ENCODE results near the gene SCGB2A2.

The SCGB2A2 gene

GRCh38 chr11:62260261-62260953, 9.6 kb upstream of the SCGB2A2 start:
- Histone ChIP-seq H3K9me3 (ENCODE audit: low read length) (no peaks in the 10 kb centered on the region), H3K4me3 (ENCODE audit: low read length) (no peak overlapping the region), H3K27me3 (ENCODE audit: insufficient read depth, low read length) (peaks cover 3% of the 10 kb centered on the region), H3K4me1 (ENCODE audit: insufficient read depth, low read length) (no peaks in the 10 kb centered on the region), H2AFZ (ENCODE audit: low read depth, low read length) (no peak overlapping the region), H3K36me3 (ENCODE audit: insufficient read depth, low read length) (no peaks in the 10 kb centered on the region)

- no peaks in the 10 kb centered on the region for H3K36me3 ChIP-seq (ENCODE audit: insufficient read depth, low read length)
- no peaks in the 10 kb centered on the region for H3K9me3 ChIP-seq (ENCODE audit: low read length)
- no peak overlapping the region for H3K4me3 ChIP-seq (ENCODE audit: low read length)
- peaks cover 6% of the 10 kb centered on the region for H3K27me3 ChIP-seq (ENCODE audit: insufficient read depth, low read length)
- no peaks in the 10 kb centered on the region for H3K4me1 ChIP-seq (ENCODE audit: insufficient read depth, low read length)
- no peak overlapping the region for H2AFZ ChIP-seq (ENCODE audit: low read depth, low read length)
Observed at GRCh38 chr11:62264004-62264403, 6.0 kb upstream of the SCGB2A2 start.

GRCh38 chr11:62266558-62266957, 3.4 kb upstream of the SCGB2A2 start:
- H3K36me3 ChIP-seq (ENCODE audit: insufficient read depth, low read length), result no peaks in the 10 kb centered on the region
- no peak overlapping the region for H3K4me3 ChIP-seq (ENCODE audit: low read length)
- no peak overlapping the region for H2AFZ ChIP-seq (ENCODE audit: low read depth, low read length)
- no peaks in the 10 kb centered on the region for H3K4me1 ChIP-seq (ENCODE audit: insufficient read depth, low read length)
- no peaks in the 10 kb centered on the region for H3K9me3 ChIP-seq (ENCODE audit: low read length)
- H3K27me3 ChIP-seq (ENCODE audit: insufficient read depth, low read length), result peaks cover 6% of the 10 kb centered on the region

- Histone ChIP-seq H3K9me3 (ENCODE audit: low read length) (no peaks in the 10 kb centered on the region), H3K36me3 (ENCODE audit: insufficient read depth, low read length) (no peaks in the 10 kb centered on the region)
Observed at GRCh38 chr11:62267050-62267449, 2.9 kb upstream of the SCGB2A2 start.

GRCh38 chr11:62267576-62267975, 2.4 kb upstream of the SCGB2A2 start:
- Histone ChIP-seq H3K9me3 (ENCODE audit: low read length) (no peaks in the 10 kb centered on the region), H3K4me1 (ENCODE audit: insufficient read depth, low read length) (no peaks in the 10 kb centered on the region), H3K4me3 (ENCODE audit: low read length) (no peak overlapping the region), H3K36me3 (ENCODE audit: insufficient read depth, low read length) (no peaks in the 10 kb centered on the region), H3K27me3 (ENCODE audit: insufficient read depth, low read length) (peaks cover 6% of the 10 kb centered on the region), H2AFZ (ENCODE audit: low read depth, low read length) (no peak overlapping the region)

More at GRCh38 chr11:62267050-62267449, 2.9 kb upstream of the SCGB2A2 start:
- peaks cover 6% of the 10 kb centered on the region for H3K27me3 ChIP-seq (ENCODE audit: insufficient read depth, low read length)
- H2AFZ ChIP-seq (ENCODE audit: low read depth, low read length), result no peak overlapping the region
- no peaks in the 10 kb centered on the region for H3K4me1 ChIP-seq (ENCODE audit: insufficient read depth, low read length)
- no peak overlapping the region for H3K4me3 ChIP-seq (ENCODE audit: low read length)

- Histone ChIP-seq H3K4me3 (ENCODE audit: low read length) (no peak overlapping the region), H2AFZ (ENCODE audit: low read depth, low read length) (no peak overlapping the region), H3K9me3 (ENCODE audit: low read length) (no peaks in the 10 kb centered on the region), H3K27me3 (ENCODE audit: insufficient read depth, low read length) (peaks cover 3% of the 10 kb centered on the region), H3K36me3 (ENCODE audit: insufficient read depth, low read length) (no peaks in the 10 kb centered on the region), H3K4me1 (ENCODE audit: insufficient read depth, low read length) (no peaks in the 10 kb centered on the region)
Observed at GRCh38 chr11:62273284-62273683, 3.3 kb downstream of the SCGB2A2 start.

GRCh38 chr11:62273789-62274275, 3.9 kb downstream of the SCGB2A2 start:
- H3K36me3 ChIP-seq (ENCODE audit: insufficient read depth, low read length), result no peaks in the 10 kb centered on the region
- no peaks in the 10 kb centered on the region for H3K9me3 ChIP-seq (ENCODE audit: low read length)
- no peak overlapping the region for H2AFZ ChIP-seq (ENCODE audit: low read depth, low read length)

GRCh38 chr11:62280452-62280851, 10.5 kb downstream of the SCGB2A2 start:
- Histone ChIP-seq H2AFZ (ENCODE audit: low read depth, low read length) (no peak overlapping the region), H3K4me3 (ENCODE audit: low read length) (no peak overlapping the region)

More at GRCh38 chr11:62273789-62274275, 3.9 kb downstream of the SCGB2A2 start:
- Histone ChIP-seq H3K4me3 (ENCODE audit: low read length) (no peak overlapping the region), H3K4me1 (ENCODE audit: insufficient read depth, low read length) (no peaks in the 10 kb centered on the region), H3K27me3 (ENCODE audit: insufficient read depth, low read length) (peaks cover 3% of the 10 kb centered on the region)

GRCh38 chr11:62295504-62295903, 25.5 kb downstream of the SCGB2A2 start:
- H3K9me3 ChIP-seq (ENCODE audit: low read length), result no peaks in the 10 kb centered on the region
- no peaks in the 10 kb centered on the region for H3K4me1 ChIP-seq (ENCODE audit: insufficient read depth, low read length)
- H3K36me3 ChIP-seq (ENCODE audit: insufficient read depth, low read length), result no peaks in the 10 kb centered on the region
- H2AFZ ChIP-seq (ENCODE audit: low read depth, low read length), result no peak overlapping the region
- H3K4me3 ChIP-seq (ENCODE audit: low read length), result no peak overlapping the region
- peaks cover 3% of the 10 kb centered on the region for H3K27me3 ChIP-seq (ENCODE audit: insufficient read depth, low read length)

More at GRCh38 chr11:62280452-62280851, 10.5 kb downstream of the SCGB2A2 start:
- Histone ChIP-seq H3K9me3 (ENCODE audit: low read length) (no peaks in the 10 kb centered on the region), H3K36me3 (ENCODE audit: insufficient read depth, low read length) (no peaks in the 10 kb centered on the region), H3K4me1 (ENCODE audit: insufficient read depth, low read length) (no peaks in the 10 kb centered on the region), H3K27me3 (ENCODE audit: insufficient read depth, low read length) (no peaks in the 10 kb centered on the region)

GRCh38 chr11:62298975-62299374, 29.0 kb downstream of the SCGB2A2 start, which contains the start of gene SCGB1D4:
SCGB1D4 (minus strand) TSS chr11:62299075; CDS start chr11:62299010, 65 bp downstream.
- Histone ChIP-seq H3K9me3 (ENCODE audit: low read length) (no peaks in the 10 kb centered on the region), H3K4me1 (ENCODE audit: insufficient read depth, low read length) (no peaks in the 10 kb centered on the region), H3K4me3 (ENCODE audit: low read length) (no peak within 1 kb of the TSS), H3K36me3 (ENCODE audit: insufficient read depth, low read length) (no peaks in the 10 kb centered on the region), H2AFZ (ENCODE audit: low read depth, low read length) (no peak within 1 kb of the TSS), H3K27me3 (ENCODE audit: insufficient read depth, low read length) (peaks cover 9% of the 10 kb centered on the region)

- H3K9me3 ChIP-seq (ENCODE audit: low read length), result no peaks in the 10 kb centered on the region
- H3K36me3 ChIP-seq (ENCODE audit: insufficient read depth, low read length), result no peaks in the 10 kb centered on the region
- H3K4me3 ChIP-seq (ENCODE audit: low read length), result no peak overlapping the region
- no peak overlapping the region for H2AFZ ChIP-seq (ENCODE audit: low read depth, low read length)
- peaks cover 6% of the 10 kb centered on the region for H3K27me3 ChIP-seq (ENCODE audit: insufficient read depth, low read length)
- no peaks in the 10 kb centered on the region for H3K4me1 ChIP-seq (ENCODE audit: insufficient read depth, low read length)
Observed at GRCh38 chr11:62306227-62306626, 36.3 kb downstream of the SCGB2A2 start.

GRCh38 chr11:62307950-62308349, 38.0 kb downstream of the SCGB2A2 start:
- peaks cover 6% of the 10 kb centered on the region for H3K27me3 ChIP-seq (ENCODE audit: insufficient read depth, low read length)
- H3K4me1 ChIP-seq (ENCODE audit: insufficient read depth, low read length), result no peaks in the 10 kb centered on the region
- H3K36me3 ChIP-seq (ENCODE audit: insufficient read depth, low read length), result no peaks in the 10 kb centered on the region
- no peak overlapping the region for H3K4me3 ChIP-seq (ENCODE audit: low read length)
- H3K9me3 ChIP-seq (ENCODE audit: low read length), result no peaks in the 10 kb centered on the region
- H2AFZ ChIP-seq (ENCODE audit: low read depth, low read length), result no peak overlapping the region

- Histone ChIP-seq H3K4me3 (ENCODE audit: low read length) (no peak overlapping the region), H3K36me3 (ENCODE audit: insufficient read depth, low read length) (no peaks in the 10 kb centered on the region), H3K27me3 (ENCODE audit: insufficient read depth, low read length) (peaks cover 6% of the 10 kb centered on the region), H3K9me3 (ENCODE audit: low read length) (no peaks in the 10 kb centered on the region), H3K4me1 (ENCODE audit: insufficient read depth, low read length) (no peaks in the 10 kb centered on the region), H2AFZ (ENCODE audit: low read depth, low read length) (no peak overlapping the region)
Observed at GRCh38 chr11:62309991-62310390, 40.0 kb downstream of the SCGB2A2 start.

GRCh38 chr11:62315431-62315830, 45.5 kb downstream of the SCGB2A2 start:
- Histone ChIP-seq H3K27me3 (ENCODE audit: insufficient read depth, low read length) (peaks cover 20% of the 10 kb centered on the region), H3K9me3 (ENCODE audit: low read length) (no peaks in the 10 kb centered on the region), H2AFZ (ENCODE audit: low read depth, low read length) (no peak overlapping the region), H3K4me1 (ENCODE audit: insufficient read depth, low read length) (no peaks in the 10 kb centered on the region), H3K4me3 (ENCODE audit: low read length) (no peak overlapping the region), H3K36me3 (ENCODE audit: insufficient read depth, low read length) (no peaks in the 10 kb centered on the region)

Measured in neuron (in vitro differentiated cells).